H9 (cell line): Measurements from ENCODE around the gene CARMIL3. TPM values are rescaled to one million over a fixed set of nuclear protein-coding genes. Genes with fewer than 3 reads are reported as not detected.
"Not testable (repeated sequence)": the region's sequence is repeated elsewhere in the genome, so short reads cannot be mapped to it uniquely, and the experiment has no call there.

Experiments
- DNase-seq: peaks from one replicate; pipeline ENCODE4 v3.0.0-alpha.2; 2017
- H2AFZ ChIP-seq: one replicate; pipeline ENCODE4 v1.6.1; 2013; ENCODE audit warnings: mild to moderate bottlenecking, low read length, control low read depth, moderate library complexity
- H2AK5ac ChIP-seq: 2 replicates; pipeline ENCODE4 v1.6.1; 2013; ENCODE audit warnings: low read length, control low read depth, mixed read lengths; ENCODE audit not compliant: insufficient read length
- H2BK120ac ChIP-seq: one replicate; pipeline ENCODE4 v1.6.1; 2013; ENCODE audit warnings: low read depth, mild to moderate bottlenecking, low read length, control low read depth, inconsistent platforms; ENCODE audit not compliant: poor library complexity, severe bottlenecking
- H2BK12ac ChIP-seq: 2 replicates; pipeline ENCODE4 v1.6.1; 2013; ENCODE audit warnings: low read length, control low read depth, mixed read lengths, low read depth; ENCODE audit not compliant: insufficient read length
- H2BK15ac ChIP-seq: 2 replicates; pipeline ENCODE4 v1.6.1; 2013; ENCODE audit warnings: low read depth, low read length, control low read depth
- H2BK20ac ChIP-seq: one replicate; pipeline ENCODE4 v1.6.1; 2013; ENCODE audit warnings: low read depth, mild to moderate bottlenecking, low read length, control low read depth, inconsistent platforms; ENCODE audit not compliant: poor library complexity, severe bottlenecking
- H2BK5ac ChIP-seq: 2 replicates; pipeline ENCODE4 v1.6.1; 2013; ENCODE audit warnings: low read length, control low read depth, mixed read lengths; ENCODE audit not compliant: insufficient read length
- H3K14ac ChIP-seq: 2 replicates; pipeline ENCODE4 v1.6.1; 2013; ENCODE audit warnings: low read length, control low read depth; ENCODE audit not compliant: insufficient read depth
- H3K18ac ChIP-seq: 2 replicates; pipeline ENCODE4 v1.6.1; 2013; ENCODE audit warnings: low read depth, mild to moderate bottlenecking, mixed read lengths, low read length, control low read depth; ENCODE audit not compliant: insufficient read length
- H3K23ac ChIP-seq: 2 replicates; pipeline ENCODE4 v1.6.1; 2013; ENCODE audit warnings: low read length, control low read depth, mixed read lengths, low read depth; ENCODE audit not compliant: insufficient read length
- H3K23me2 ChIP-seq: 2 replicates; pipeline ENCODE4 v1.6.1; 2013; ENCODE audit warnings: low read depth, mild to moderate bottlenecking, mixed read lengths, low read length, control low read depth; ENCODE audit not compliant: insufficient read length, poor library complexity, severe bottlenecking
- H3K27ac ChIP-seq: 2 replicates; pipeline ENCODE4 v1.5.1; 2013; ENCODE audit warnings: low read length, control low read depth, mixed read lengths, low read depth; ENCODE audit not compliant: insufficient read length
- H3K27me3 ChIP-seq: 2 replicates; pipeline ENCODE4 v1.6.1; 2013; ENCODE audit warnings: low read length, control low read depth, inconsistent platforms; ENCODE audit not compliant: insufficient read depth
- H3K4ac ChIP-seq: 2 replicates; pipeline ENCODE4 v1.6.1; 2013; ENCODE audit warnings: low read depth, mild to moderate bottlenecking, control low read depth, inconsistent platforms, low read length, moderate library complexity
- H3K4me1 ChIP-seq: 2 replicates; pipeline ENCODE4 v1.6.1; 2013; ENCODE audit warnings: low read length, control low read depth, inconsistent platforms; ENCODE audit not compliant: insufficient read depth
- H3K4me2 ChIP-seq: 2 replicates; pipeline ENCODE4 v1.6.1; 2013; ENCODE audit warnings: low read length, control low read depth, mixed read lengths; ENCODE audit not compliant: insufficient read length, insufficient read depth
- H3K56ac ChIP-seq: 2 replicates; pipeline ENCODE4 v1.6.1; 2013; ENCODE audit warnings: low read depth, mild to moderate bottlenecking, mixed read lengths, low read length, control low read depth; ENCODE audit not compliant: insufficient read length
- H3K79me1 ChIP-seq: 2 replicates; pipeline ENCODE4 v1.6.1; 2013; ENCODE audit warnings: low read depth, mild to moderate bottlenecking, moderate library complexity, low read length, control low read depth, inconsistent platforms; ENCODE audit not compliant: insufficient read depth, poor library complexity, severe bottlenecking
- H3K79me2 ChIP-seq: 2 replicates; pipeline ENCODE4 v1.6.1; 2013; ENCODE audit warnings: low read length, control low read depth, inconsistent platforms; ENCODE audit not compliant: insufficient read depth
- H3K9ac ChIP-seq: 2 replicates; pipeline ENCODE4 v1.6.1; 2013; ENCODE audit warnings: low read length, control low read depth, mixed read lengths; ENCODE audit not compliant: insufficient read length; ENCODE audit errors: extremely low read depth
- H3K9me3 ChIP-seq: one replicate; pipeline ENCODE4 v1.6.1; 2013; ENCODE audit warnings: low read depth, low read length, inconsistent platforms; ENCODE audit not compliant: control insufficient read depth
- H3T11ph ChIP-seq: one replicate; pipeline ENCODE4 v1.6.1; 2013; ENCODE audit warnings: mild to moderate bottlenecking, low read length, control low read depth, inconsistent platforms
- H4K20me1 ChIP-seq: one replicate; pipeline ENCODE4 v1.6.1; 2013; ENCODE audit not compliant: control insufficient read depth, insufficient read length, insufficient read depth
- H4K5ac ChIP-seq: 2 replicates; pipeline ENCODE4 v1.6.1; 2013; ENCODE audit warnings: low read depth, mild to moderate bottlenecking, mixed read lengths, low read length, control low read depth; ENCODE audit not compliant: insufficient read length
- H4K8ac ChIP-seq: replicated peaks from 2 replicates; pipeline ENCODE4 v1.6.1; 2013; ENCODE audit warnings: low read length, control low read depth, mixed read lengths, low read depth; ENCODE audit not compliant: insufficient read length
- H4K91ac ChIP-seq: 2 replicates; pipeline ENCODE4 v1.6.1; 2013; ENCODE audit warnings: low read depth, mild to moderate bottlenecking, moderate library complexity, mixed read lengths, low read length, control low read depth; ENCODE audit not compliant: insufficient read length
- H3K27ac Mint-ChIP-seq, 3 experiments: 2 replicates in 2 of 3; 3 replicates in 1 of 3; pipeline ENCODE4 v1.8.0; 2020 to 2021; ENCODE audit warnings: mixed read lengths in 3 of 3, mild to moderate bottlenecking in 1 of 3, moderate library complexity in 1 of 3
- H3K27me3 Mint-ChIP-seq: 2 replicates; pipeline ENCODE4 v1.8.0; 2021; ENCODE audit warnings: low read depth, mild to moderate bottlenecking, moderate library complexity, mixed read lengths
- H3K36me3 Mint-ChIP-seq, 3 experiments: 2 replicates in 2 of 3; 3 replicates in 1 of 3; pipeline ENCODE4 v1.8.0; 2020 to 2021; ENCODE audit warnings: low read depth in 3 of 3, mixed read lengths in 3 of 3; ENCODE audit not compliant: insufficient read depth in 1 of 3
- H3K4me1 Mint-ChIP-seq, 2 experiments: 2 replicates each; pipeline ENCODE4 v1.8.0; 2020; ENCODE audit warnings: mixed read lengths in 2 of 2
- H3K4me3 Mint-ChIP-seq, 2 experiments: 2 replicates in 1 of 2; 3 replicates in 1 of 2; pipeline ENCODE4 v1.8.0; 2020 to 2021; ENCODE audit warnings: mild to moderate bottlenecking in 2 of 2, mixed read lengths in 2 of 2, moderate library complexity in 1 of 2
- H3K9me3 Mint-ChIP-seq, 2 experiments: 2 replicates in 1 of 2; 3 replicates in 1 of 2; pipeline ENCODE4 v1.8.0; 2020; ENCODE audit warnings: mild to moderate bottlenecking in 2 of 2, mixed read lengths in 2 of 2, moderate library complexity in 1 of 2
- CTCF ChIP-seq: fragments of 200-600 bp; sonication (generic); conservative IDR thresholded peaks from 3 replicates; pipeline ENCODE4 v1.8.0; 2021; ENCODE audit warnings: antibody characterized with exemption, mild to moderate bottlenecking
- WGBS: extraction: QIAGEN DNeasy Blood & Tissue Kit; methylation state at CpG from one replicate; pipeline ENCODE4 v1.1.7; 2013; ENCODE audit warnings: missing lambda C conversion rate, low lambda C conversion rate, mixed read lengths; ENCODE audit not compliant: insufficient read length; ENCODE audit errors: extremely low coverage; 5-methylcytosine and 5-hydroxymethylcytosine counted together
- total RNA-seq: library from RNA; stranded (reverse); gene quantifications from 2 replicates; pipeline ENCODE4 v1.2.1, GENCODE V29; 2021

CARMIL3 gene
- total RNA-seq, 1 experiment from 2014 or later = 5.8 TPM

GRCh38 chr14:24032727-24033418 is 18.9 kb upstream of the CARMIL3 start:
- TF ChIP-seq CTCF = no peak
- peaks cover 10 to 16% of the 10 kb centered on the region in 2 experiments for H3K4me1 Mint-ChIP-seq

GRCh38 chr14:24035769-24036168 is 16.0 kb upstream of the CARMIL3 start:
- Mint-ChIP-seq H3K4me3 (peak overlapping the region; percentile 82 to 90), H3K9me3 (peaks cover 19 to 24% of the 10 kb centered on the region in 2 experiments), H3K4me1 (peaks cover 10 to 16% of the 10 kb centered on the region in 2 experiments), H3K27ac (peak overlapping the region in 1 of 3 experiments; percentile 74; a peak in 1 of 7 replicates)
- H3K56ac ChIP-seq, H3K18ac ChIP-seq, H2BK120ac ChIP-seq, H3K27me3 Mint-ChIP-seq, H3K9ac ChIP-seq, H2BK5ac ChIP-seq, H2BK12ac ChIP-seq, H3K79me2 ChIP-seq, H2BK15ac ChIP-seq, H3K79me1 ChIP-seq, H3K27me3 ChIP-seq, H4K5ac ChIP-seq, H2AFZ ChIP-seq, H3K27ac ChIP-seq, H4K20me1 ChIP-seq, H3K23me2 ChIP-seq, H3K9me3 ChIP-seq, H3K36me3 Mint-ChIP-seq, H3K14ac ChIP-seq, H3K4ac ChIP-seq, H4K91ac ChIP-seq, H2AK5ac ChIP-seq, H2BK20ac ChIP-seq, H3K23ac ChIP-seq, H3K4me1 ChIP-seq, H3T11ph ChIP-seq, H4K8ac ChIP-seq: not testable (repeated sequence)
- DNase-seq = peak; percentile 27
- WGBS = no CpG with 5 or more reads among the region's 4 CpGs
- peak overlapping the region; percentile 94 for H3K4me2 ChIP-seq

More at GRCh38 chr14:24032727-24033418, 18.9 kb upstream of the CARMIL3 start:
- Histone ChIP-seq H2BK5ac (no peak overlapping the region), H3K4me2 (no peak overlapping the region), H3K79me1 (no peaks in the 10 kb centered on the region), H3K56ac (no peak overlapping the region), H2BK15ac (no peak overlapping the region), H4K5ac (no peak overlapping the region), H2AFZ (no peak overlapping the region), H3K18ac (no peak overlapping the region), H4K91ac (no peak overlapping the region), H3K23me2 (peaks cover 5% of the 10 kb centered on the region), H2AK5ac (no peak overlapping the region), H2BK120ac (no peak overlapping the region), H3T11ph (no peak overlapping the region), H3K9ac (no peak overlapping the region), H3K27ac (no peak overlapping the region), H3K79me2 (no peaks in the 10 kb centered on the region), H3K23ac (no peak overlapping the region), H2BK20ac (no peak overlapping the region), H4K20me1 (no peaks in the 10 kb centered on the region), H3K4ac (no peak overlapping the region), H2BK12ac (no peak overlapping the region), H3K14ac (no peak overlapping the region), H4K8ac (no peak overlapping the region), H3K9me3 (no peaks in the 10 kb centered on the region), H3K27me3 (no peaks in the 10 kb centered on the region), H3K4me1 (no peaks in the 10 kb centered on the region)
- H3K27ac Mint-ChIP-seq = no peak overlapping the region
- DNase-seq = no peak
- H3K36me3 Mint-ChIP-seq = no peaks in the 10 kb centered on the region; a peak in 1 of 7 replicates
- H3K27me3 Mint-ChIP-seq = peaks cover 20% of the 10 kb centered on the region
- no CpG with 5 or more reads among the region's 2 CpGs for WGBS
- H3K9me3 Mint-ChIP-seq = peaks cover 22 to 26% of the 10 kb centered on the region in 2 experiments
- H3K4me3 Mint-ChIP-seq = no peak overlapping the region
